Ectodermal cell (in vitro differentiated cells): Measurements from ENCODE around the gene CYP27B1.
"Not testable (repeated sequence)": the region's sequence is repeated elsewhere in the genome, so short reads cannot be mapped to it uniquely, and the experiment has no call there.

ENCODE experiments used
- H3K27ac ChIP-seq: 2 replicates; pipeline ENCODE4 v1.7.0; 2013; ENCODE audit warnings: mild to moderate bottlenecking, low read depth, low read length; ENCODE audit not compliant: insufficient read depth, poor library complexity, severe bottlenecking
- H3K27me3 ChIP-seq: 2 replicates; pipeline ENCODE4 v1.7.0; 2013; ENCODE audit warnings: mild to moderate bottlenecking, low read length; ENCODE audit not compliant: insufficient read depth, control insufficient read depth, poor library complexity, severe bottlenecking
- H3K36me3 ChIP-seq: one replicate; pipeline ENCODE4 v1.7.0; 2013; ENCODE audit warnings: low read length; ENCODE audit not compliant: control insufficient read depth, insufficient read depth
- H3K4me1 ChIP-seq: one replicate; pipeline ENCODE4 v1.7.0; 2013; ENCODE audit warnings: low read length; ENCODE audit not compliant: control insufficient read depth, insufficient read depth
- H3K4me3 ChIP-seq: 2 replicates; pipeline ENCODE4 v1.7.0; 2013; ENCODE audit warnings: low read depth, low read length, control low read depth; ENCODE audit not compliant: insufficient read depth
- H3K9me3 ChIP-seq: 2 replicates; pipeline ENCODE4 v1.7.0; 2013; ENCODE audit warnings: mild to moderate bottlenecking, low read length, moderate library complexity; ENCODE audit not compliant: control insufficient read depth
- WGBS, 2 experiments: methylation state at CpG; one replicate each; pipeline ENCODE4 v1.1.7; 2013; ENCODE audit warnings: missing lambda C conversion rate in 2 of 2; 5-methylcytosine and 5-hydroxymethylcytosine counted together

The CYP27B1 gene

GRCh38 chr12:57715036-57715748 is 51.7 kb downstream of the CYP27B1 start:
- H3K27ac ChIP-seq, H3K9me3 ChIP-seq, H3K4me1 ChIP-seq, H3K27me3 ChIP-seq, H3K4me3 ChIP-seq: not testable (repeated sequence)
- WGBS, 2 experiments, result 96 to 97% methylated on average over 6 of the region's 6 CpGs
- peaks cover 16% of the 10 kb centered on the region for H3K36me3 ChIP-seq

GRCh38 chr12:57713209-57713608 is 53.7 kb downstream of the CYP27B1 start:
- Histone ChIP-seq H3K4me1 (no peaks in the 10 kb centered on the region), H3K27me3 (no peaks in the 10 kb centered on the region), H3K27ac (no peak overlapping the region), H3K4me3 (no peak overlapping the region), H3K36me3 (peaks cover 7% of the 10 kb centered on the region), H3K9me3 (no peaks in the 10 kb centered on the region)
- WGBS, 2 experiments, result 82 to 88% methylated on average over 5 of the region's 5 CpGs

GRCh38 chr12:57712701-57713100 is 54.2 kb downstream of the CYP27B1 start:
- Histone ChIP-seq H3K27ac (no peak overlapping the region), H3K9me3 (no peaks in the 10 kb centered on the region), H3K4me3 (no peak overlapping the region), H3K4me1 (no peaks in the 10 kb centered on the region), H3K36me3 (peaks cover 2% of the 10 kb centered on the region), H3K27me3 (no peaks in the 10 kb centered on the region)
- 88 to 89% methylated on average over 3 of the region's 3 CpGs for WGBS, 2 experiments
